Astrocyte (in vitro differentiated cells and primary cell): ENCODE measurements around the gene PTRH1.

Source experiments
- CTCF ChIP-seq: IDR thresholded peaks from 2 replicates; pipeline ENCODE4 v1.5.1; 2011; ENCODE audit warnings: low read depth, mild to moderate bottlenecking, inconsistent platforms, low read length, moderate library complexity; ENCODE audit not compliant: insufficient read depth
- EZH2 ChIP-seq: IDR thresholded peaks from 2 replicates; pipeline ENCODE4 v1.6.1; 2012; ENCODE audit warnings: mild to moderate bottlenecking, low read length, inconsistent platforms; ENCODE audit not compliant: insufficient read depth

GRCh38 chr9:127667127-127667844, 48.2 kb downstream of the PTRH1 start:
- TF ChIP-seq CTCF (no peak), EZH2 (no peak)
